GM21576 (cell line): ENCODE results near the gene ATOSA.
A peak's percentile ranks its signal among the peaks of the same experiment; 100 is the strongest.

Source experiments
- ATAC-seq: cut with Tn5 transposase; IDR thresholded peaks from one replicate; pipeline ENCODE4 v1.9.1; 2021; ENCODE audit warnings: mild to moderate bottlenecking, moderate library complexity; ENCODE audit not compliant: unreplicated experiment

ATOSA gene

GRCh38 chr15:52682781-52683180 is 3.6 kb upstream of the ATOSA start:
- ATAC-seq = no peak

- ATAC-seq = no peak
These were observed 3.0 kb upstream of the ATOSA start for GRCh38 chr15:52682200-52682599.

- ATAC-seq = no peak
These were observed 2.3 kb upstream of the ATOSA start for GRCh38 chr15:52681441-52681840.

- no peak for ATAC-seq
These were observed 1.6 kb upstream of the ATOSA start for GRCh38 chr15:52680761-52681160.

GRCh38 chr15:52680041-52680391 is 828 bp upstream of the ATOSA start:
- no peak for ATAC-seq

- peak; percentile 14 for ATAC-seq
These were observed 538 bp downstream of the ATOSA start for GRCh38 chr15:52678468-52679231.

GRCh38 chr15:52677593-52678467 is 1.4 kb downstream of the ATOSA start:
- peak; percentile 34 for ATAC-seq

- ATAC-seq = no peak
These were observed 4.4 kb downstream of the ATOSA start for GRCh38 chr15:52674831-52675230.

- no peak for ATAC-seq
These were observed 5.5 kb downstream of the ATOSA start for GRCh38 chr15:52673734-52674133.

- ATAC-seq = no peak
These were observed 5.9 kb downstream of the ATOSA start for GRCh38 chr15:52673312-52673711.

GRCh38 chr15:52672661-52673060 is 6.5 kb downstream of the ATOSA start:
- no peak for ATAC-seq

GRCh38 chr15:52670087-52670486 is 9.1 kb downstream of the ATOSA start:
- ATAC-seq = no peak

GRCh38 chr15:52668133-52668532 is 11.1 kb downstream of the ATOSA start:
- ATAC-seq = no peak

GRCh38 chr15:52667597-52667996 is 11.6 kb downstream of the ATOSA start:
- ATAC-seq = peak; percentile 63

- no peak for ATAC-seq
These were observed 15.5 kb downstream of the ATOSA start for GRCh38 chr15:52663536-52664294.

- ATAC-seq = no peak
These were observed 17.3 kb downstream of the ATOSA start for GRCh38 chr15:52661909-52662308.

GRCh38 chr15:52660192-52660591 is 19.0 kb downstream of the ATOSA start:
- ATAC-seq = no peak

- ATAC-seq = peak; percentile 90
These were observed 20.2 kb downstream of the ATOSA start for GRCh38 chr15:52658955-52659354.

- ATAC-seq = no peak
These were observed 21.9 kb downstream of the ATOSA start for GRCh38 chr15:52657338-52657737.

GRCh38 chr15:52656412-52656811 is 22.8 kb downstream of the ATOSA start:
- ATAC-seq = no peak

GRCh38 chr15:52653431-52653964 is 25.7 kb downstream of the ATOSA start:
- no peak for ATAC-seq
